ENCODE results near the gene KYNU.

Gene KYNU

GRCh38 chr2:143001501-143001900 is 124.0 kb downstream of the KYNU start:
- no peak overlapping the region for H3K4me3 ChIP-seq (ENCODE audit: low read depth, low read length)
- DNase-seq (ENCODE audit: low read depth) = no peak
- no peak for TF ChIP-seq CTCF (conservative IDR thresholded peaks at IDR 0.05; ENCODE audit: low read depth, low read length)

GRCh38 chr2:143015656-143016055 is 138.2 kb downstream of the KYNU start:
- peak overlapping the region; percentile 33 for H3K4me3 ChIP-seq (ENCODE audit: low read depth, low read length)
- peak; percentile 61 for DNase-seq (ENCODE audit: low read depth)
- TF ChIP-seq CTCF (conservative IDR thresholded peaks at IDR 0.05; ENCODE audit: low read depth, low read length) = no peak

- DNase-seq (ENCODE audit: low read depth) = no peak
- H3K4me3 ChIP-seq (ENCODE audit: low read depth, low read length) = no peak overlapping the region
- no peak for TF ChIP-seq CTCF (conservative IDR thresholded peaks at IDR 0.05; ENCODE audit: low read depth, low read length)
Observed at GRCh38 chr2:143026411-143027054, 149.1 kb downstream of the KYNU start.

- TF ChIP-seq CTCF (conservative IDR thresholded peaks at IDR 0.05; ENCODE audit: low read depth, low read length) = no peak
- H3K4me3 ChIP-seq (ENCODE audit: low read depth, low read length) = no peak overlapping the region
- peak; percentile 6 for DNase-seq (ENCODE audit: low read depth)
Observed at GRCh38 chr2:143029141-143029540, 151.7 kb downstream of the KYNU start.

- no peak overlapping the region for H3K4me3 ChIP-seq (ENCODE audit: low read depth, low read length)
- DNase-seq (ENCODE audit: low read depth) = peak; percentile 67
- TF ChIP-seq CTCF (conservative IDR thresholded peaks at IDR 0.05; ENCODE audit: low read depth, low read length) = no peak
Observed at GRCh38 chr2:143030127-143030526, 152.7 kb downstream of the KYNU start.

- H3K4me3 ChIP-seq (ENCODE audit: low read depth, low read length) = no peak overlapping the region
- TF ChIP-seq CTCF (conservative IDR thresholded peaks at IDR 0.05; ENCODE audit: low read depth, low read length) = peak; percentile 82
- DNase-seq (ENCODE audit: low read depth) = peak; percentile 88
Observed at GRCh38 chr2:143034292-143035074, 157.0 kb downstream of the KYNU start.
